Measurements from ENCODE around the gene BTLA. TPM values are rescaled to one million over a fixed set of nuclear protein-coding genes. Genes with fewer than 3 reads are reported as not detected.
A peak's percentile ranks its signal among the peaks of the same experiment; 100 is the strongest.
"Not testable (repeated sequence)": the region's sequence is repeated elsewhere in the genome, so short reads cannot be mapped to it uniquely, and the experiment has no call there.

The BTLA gene, protein sequence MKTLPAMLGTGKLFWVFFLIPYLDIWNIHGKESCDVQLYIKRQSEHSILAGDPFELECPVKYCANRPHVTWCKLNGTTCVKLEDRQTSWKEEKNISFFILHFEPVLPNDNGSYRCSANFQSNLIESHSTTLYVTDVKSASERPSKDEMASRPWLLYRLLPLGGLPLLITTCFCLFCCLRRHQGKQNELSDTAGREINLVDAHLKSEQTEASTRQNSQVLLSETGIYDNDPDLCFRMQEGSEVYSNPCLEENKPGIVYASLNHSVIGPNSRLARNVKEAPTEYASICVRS
- 0.10 and 0.17 TPM in 2 replicates for total RNA-seq

GRCh38 chr3:112498914-112499711 lies at the start of gene BTLA:
BTLA (minus strand) TSS chr3:112499472; CDS start chr3:112499358, 114 bp downstream.
- DNase-seq (ENCODE audit: low read depth), result no peak

DNA sequence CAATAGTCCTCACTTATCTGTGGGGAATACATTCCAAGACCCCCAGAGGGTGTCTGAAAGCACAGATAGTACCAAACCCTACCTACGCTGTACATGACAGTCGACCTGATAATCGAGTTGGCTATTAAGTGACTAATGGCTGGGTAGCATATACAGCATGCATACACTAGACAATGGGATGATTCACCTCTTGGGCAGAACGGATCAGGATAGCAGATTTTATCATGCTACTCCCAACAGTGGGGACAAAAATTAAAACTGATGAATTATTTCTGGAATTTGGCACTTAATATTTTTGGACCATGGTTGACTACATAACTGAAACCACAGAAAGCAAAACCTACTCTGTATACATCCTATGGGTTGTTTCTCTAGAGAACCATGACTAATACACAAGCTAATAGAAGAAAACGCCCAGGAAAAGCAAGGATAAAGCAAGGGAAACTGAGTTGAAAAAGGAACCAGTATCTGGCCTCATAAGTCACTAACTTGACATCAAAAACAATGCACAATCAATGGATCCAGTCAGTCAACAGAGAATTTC lies 47.0 kb upstream of the BTLA start:
- no peak for DNase-seq (ENCODE audit: low read depth)

GRCh38 chr3:112539825-112540650 lies 40.8 kb upstream of the BTLA start:
- DNase-seq (ENCODE audit: low read depth), result no peak

GRCh38 chr3:112531358-112531781 lies 32.1 kb upstream of the BTLA start:
- DNase-seq (ENCODE audit: low read depth), result peak; percentile 55

DNA sequence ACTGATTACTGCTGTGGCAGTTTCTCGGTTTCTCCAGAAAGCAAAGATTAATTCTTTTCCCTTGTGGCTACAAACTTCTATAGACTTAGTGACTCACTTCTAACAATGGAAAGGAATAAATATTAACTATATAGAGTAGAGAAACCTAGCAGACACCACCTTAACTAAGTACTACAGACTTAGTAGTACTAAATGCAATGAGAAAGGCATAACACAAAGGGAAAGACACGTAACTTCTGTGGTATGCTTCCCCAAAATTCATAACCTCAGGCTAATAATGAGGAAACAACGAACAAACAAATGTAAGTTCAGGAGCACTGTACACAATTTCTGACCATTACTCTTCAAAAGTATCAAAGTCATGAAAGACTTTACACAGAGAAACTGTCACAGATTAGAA lies 31.3 kb upstream of the BTLA start:
- DNase-seq (ENCODE audit: low read depth), result no peak

GRCh38 chr3:112524127-112524526 lies 24.9 kb upstream of the BTLA start:
- not testable (repeated sequence) for DNase-seq (ENCODE audit: low read depth)

DNA sequence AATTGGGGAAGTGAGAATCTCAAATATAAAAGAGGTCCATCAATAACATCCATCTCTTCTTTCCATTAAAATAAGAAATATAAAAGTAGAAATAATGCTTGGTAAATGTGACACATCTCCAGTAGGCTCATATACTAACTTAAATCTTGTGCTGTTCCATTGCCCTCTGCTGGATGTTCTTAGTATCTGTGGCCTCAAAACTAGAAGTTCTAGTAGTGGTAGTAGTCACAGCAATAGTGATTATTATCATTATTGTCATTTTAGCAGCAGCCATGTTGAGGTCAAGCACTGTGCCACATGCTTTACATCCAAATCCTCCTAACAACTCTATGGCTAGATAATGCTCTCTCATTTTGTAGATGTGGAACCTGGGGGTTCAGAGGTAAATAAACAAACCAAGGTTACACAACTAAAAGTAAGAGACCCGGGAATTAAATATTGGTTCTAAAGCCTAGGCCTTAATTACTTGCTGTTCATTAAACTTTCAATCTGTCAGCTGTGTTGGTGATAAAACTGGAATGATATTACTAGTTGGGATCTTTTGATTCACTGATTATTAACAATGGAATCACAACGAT lies 20.2 kb upstream of the BTLA start:
- DNase-seq (ENCODE audit: low read depth), result peak; percentile 76

- DNase-seq (ENCODE audit: low read depth), result peak; percentile 40
Measured at GRCh38 chr3:112518970-112519369, 19.7 kb upstream of the BTLA start.

DNA sequence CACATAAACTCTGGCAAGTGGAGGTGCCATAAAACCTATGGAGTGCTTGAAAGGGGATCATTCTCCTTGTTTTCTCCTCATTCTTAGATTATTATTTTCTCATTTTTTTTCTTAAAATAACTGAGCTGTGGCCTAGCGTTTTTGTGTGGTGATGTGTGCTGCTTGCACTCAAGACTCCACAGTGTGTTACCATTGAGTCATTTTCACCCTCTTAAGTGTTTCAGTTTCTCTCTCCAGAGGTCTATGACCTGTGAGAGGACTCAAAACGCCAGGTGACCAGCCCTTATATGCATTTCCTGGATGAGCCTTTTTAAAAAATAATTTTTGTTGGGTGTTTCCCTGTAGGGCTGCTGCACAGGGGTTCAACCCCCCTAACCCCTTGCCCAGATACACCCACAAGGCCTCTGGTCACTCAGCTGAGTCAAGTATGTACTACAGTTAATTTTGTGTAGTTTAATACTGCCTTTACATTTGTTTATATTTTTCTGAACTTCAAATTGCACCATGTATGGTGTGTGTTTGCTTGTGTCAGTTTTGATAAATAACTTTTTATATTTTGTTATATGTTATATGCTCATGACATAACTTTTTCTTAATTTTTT lies 15.4 kb upstream of the BTLA start:
- DNase-seq (ENCODE audit: low read depth), result peak; percentile 21

- no peak for DNase-seq (ENCODE audit: low read depth)
Measured at GRCh38 chr3:112512320-112512719, 13.0 kb upstream of the BTLA start.

GRCh38 chr3:112508860-112509259 lies 9.6 kb upstream of the BTLA start:
- no peak for DNase-seq (ENCODE audit: low read depth)

DNA sequence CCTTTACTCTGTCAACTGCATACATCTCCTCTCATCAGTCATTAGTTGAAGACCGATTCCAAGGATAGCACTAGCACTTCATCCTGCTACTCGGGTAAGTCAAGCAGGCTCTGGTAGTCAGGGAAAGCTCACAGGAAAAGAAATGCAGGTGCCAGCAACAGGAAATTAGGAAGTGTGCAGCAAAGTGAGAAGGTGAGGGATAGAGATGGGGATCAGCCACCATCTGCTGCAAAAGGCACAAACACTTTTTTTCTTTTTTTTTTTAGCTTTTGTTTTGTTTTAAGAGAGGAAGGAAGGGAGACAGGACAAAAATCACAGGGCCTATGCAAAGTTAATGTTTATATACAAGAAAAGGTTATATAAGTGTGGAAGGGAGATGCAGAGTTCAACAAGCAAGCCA lies 9.0 kb upstream of the BTLA start:
- no peak for DNase-seq (ENCODE audit: low read depth)

GRCh38 chr3:112505907-112506306 lies 6.6 kb upstream of the BTLA start:
- no peak for DNase-seq (ENCODE audit: low read depth)

DNA sequence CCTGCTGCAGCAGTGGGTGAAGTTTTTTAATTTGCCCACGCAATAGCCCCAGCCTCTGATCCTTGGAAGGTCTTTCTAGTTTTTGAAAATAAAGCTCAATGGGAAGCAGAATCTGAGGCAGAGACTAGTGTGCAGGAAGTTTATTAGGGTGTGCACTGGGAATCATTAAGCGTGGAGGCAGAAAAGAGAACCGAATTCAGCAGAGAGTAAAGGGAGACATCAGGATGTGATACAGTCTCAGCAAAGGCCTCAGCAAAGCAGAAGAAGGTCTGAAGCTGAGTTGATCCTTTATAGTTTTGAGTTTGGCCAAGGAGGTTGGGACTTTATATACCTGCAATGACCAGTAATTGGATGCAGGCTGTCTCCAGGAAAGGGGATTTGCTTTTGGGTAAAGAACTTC lies 4.9 kb upstream of the BTLA start:
- DNase-seq (ENCODE audit: low read depth), result no peak

DNA sequence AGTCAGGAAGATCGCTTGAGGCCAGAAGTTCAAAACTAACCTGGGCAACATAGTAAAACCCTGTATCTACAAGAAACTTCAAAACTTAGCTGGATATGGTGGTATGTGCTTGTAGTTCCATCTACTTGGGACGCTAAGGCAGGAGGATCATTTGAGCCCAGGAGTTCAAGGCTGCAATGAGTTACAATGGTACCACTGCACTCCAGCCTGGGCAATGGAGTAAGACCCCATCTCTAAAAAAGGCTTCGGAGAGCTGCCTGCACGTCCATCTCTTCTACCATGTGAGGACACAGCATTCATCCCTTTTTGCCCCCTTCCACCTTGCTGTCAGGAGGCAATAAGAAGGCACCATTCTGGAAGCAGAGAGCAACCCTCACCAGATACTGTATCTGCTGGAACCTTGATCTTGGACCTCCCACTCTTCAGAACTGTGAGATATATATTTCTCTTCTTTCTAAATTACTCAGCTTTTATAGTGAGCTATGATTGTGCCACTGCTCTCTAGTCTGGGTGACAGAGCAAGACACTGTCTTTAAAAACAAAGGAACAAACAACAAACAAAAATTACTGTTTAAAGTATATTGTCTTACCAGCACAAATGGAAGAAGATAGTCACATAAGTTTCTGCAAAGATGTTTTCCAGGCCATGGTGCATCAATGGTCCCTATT lies 4.2 kb upstream of the BTLA start:
- DNase-seq (ENCODE audit: low read depth), result no peak

DNA sequence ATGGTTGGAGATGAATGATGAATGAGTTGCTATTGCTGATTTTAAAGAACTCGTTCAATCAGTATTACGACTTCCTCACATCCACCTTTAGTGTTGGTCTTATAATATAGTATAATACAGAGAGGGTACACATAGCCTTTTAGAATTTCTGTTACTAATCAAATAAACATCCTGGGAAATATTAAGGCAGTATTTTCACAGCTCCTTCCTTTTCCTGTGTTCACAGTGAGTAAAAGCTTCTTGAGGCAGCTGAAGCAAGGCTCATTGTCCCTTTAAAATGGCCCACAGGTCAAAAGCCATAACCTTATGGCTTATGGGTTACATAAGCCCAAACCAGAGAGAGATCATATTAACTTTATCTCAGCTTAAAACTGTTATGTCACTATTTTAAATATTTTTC lies 1.3 kb upstream of the BTLA start:
- no peak for DNase-seq (ENCODE audit: low read depth)

GRCh38 chr3:112497897-112498548 lies 1.2 kb downstream of the BTLA start:
- DNase-seq (ENCODE audit: low read depth), result no peak

DNA sequence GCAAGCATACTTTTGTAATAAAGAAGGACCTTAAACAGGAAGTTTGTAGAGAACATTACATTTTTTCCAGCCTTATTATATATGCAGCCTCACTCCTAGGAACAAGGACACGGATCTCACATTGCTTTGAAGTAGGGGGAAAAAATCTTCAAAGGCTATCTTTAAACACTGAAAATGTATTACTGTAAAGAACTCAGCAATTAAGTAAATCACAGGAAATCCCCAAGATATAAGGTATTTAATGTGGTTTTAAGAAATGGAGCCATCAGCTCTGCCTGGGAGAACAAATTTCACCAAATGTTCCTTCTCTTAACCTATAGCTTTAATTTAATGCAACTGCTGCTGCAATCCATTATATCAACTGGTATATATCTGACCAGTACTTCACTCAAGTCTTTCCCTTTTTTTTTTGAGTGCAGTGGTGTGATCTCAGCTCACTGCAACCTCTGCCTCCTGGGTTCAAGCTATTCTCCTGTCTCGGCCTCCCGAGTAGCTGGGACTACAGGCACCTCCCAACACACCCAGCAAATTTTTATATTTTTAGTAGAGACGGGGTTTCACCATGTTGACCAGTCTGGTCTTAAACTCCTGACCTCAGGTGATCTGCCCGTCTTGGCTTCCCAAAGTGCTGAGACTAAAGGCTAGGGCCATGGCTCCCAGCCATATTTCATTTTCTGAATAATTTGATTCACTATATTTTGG lies 2.8 kb downstream of the BTLA start:
- no peak for DNase-seq (ENCODE audit: low read depth)

DNA sequence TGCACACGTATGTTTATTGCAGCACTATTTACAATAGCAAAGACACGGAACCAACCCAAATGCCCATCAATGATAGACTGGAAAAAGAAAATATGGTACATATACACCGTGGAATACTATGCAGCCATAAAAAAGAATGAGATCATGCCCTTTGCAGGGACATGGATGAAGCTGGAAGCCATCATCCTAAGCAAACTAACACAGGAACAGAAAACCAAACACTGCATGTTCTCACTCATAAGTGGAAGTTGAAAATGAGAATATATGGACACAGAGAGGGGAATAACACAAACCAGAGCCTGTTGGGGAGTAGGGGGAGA lies 4.9 kb downstream of the BTLA start:
- DNase-seq (ENCODE audit: low read depth), result not testable (repeated sequence)

GRCh38 chr3:112492124-112492523 lies 7.1 kb downstream of the BTLA start:
- no peak for DNase-seq (ENCODE audit: low read depth)
